Measurements from ENCODE around the gene CNOT2. TPM values are rescaled to one million over a fixed set of nuclear protein-coding genes. Genes with fewer than 3 reads are reported as not detected.

Gene CNOT2
- total RNA-seq = 10 to 100 TPM; 54.5 to 55.5 TPM

GRCh38 chr12:70242695-70243509, at the start of gene CNOT2:
TSS of gene CNOT2 (plus strand) at chr12:70243433. CDS start at chr12:70278227, 34,794 bp downstream.
- DNase-seq (ENCODE audit: low spot score) = peak; percentile 86
- Histone ChIP-seq H3K27me3 (no peaks in the 10 kb centered on the region), H3K4me1 (peaks cover 0 to 41% of the 10 kb centered on the region in 2 donors), H3K4me3 (peak within 1 kb of the TSS; percentile 91 to 93), H3K9me3 (no peaks in the 10 kb centered on the region), H3K27ac (peak within 1 kb of the TSS; percentile 94 to 98), H3K36me3 (peaks cover 21% of the 10 kb centered on the region)
- TF ChIP-seq, protein P1, sequence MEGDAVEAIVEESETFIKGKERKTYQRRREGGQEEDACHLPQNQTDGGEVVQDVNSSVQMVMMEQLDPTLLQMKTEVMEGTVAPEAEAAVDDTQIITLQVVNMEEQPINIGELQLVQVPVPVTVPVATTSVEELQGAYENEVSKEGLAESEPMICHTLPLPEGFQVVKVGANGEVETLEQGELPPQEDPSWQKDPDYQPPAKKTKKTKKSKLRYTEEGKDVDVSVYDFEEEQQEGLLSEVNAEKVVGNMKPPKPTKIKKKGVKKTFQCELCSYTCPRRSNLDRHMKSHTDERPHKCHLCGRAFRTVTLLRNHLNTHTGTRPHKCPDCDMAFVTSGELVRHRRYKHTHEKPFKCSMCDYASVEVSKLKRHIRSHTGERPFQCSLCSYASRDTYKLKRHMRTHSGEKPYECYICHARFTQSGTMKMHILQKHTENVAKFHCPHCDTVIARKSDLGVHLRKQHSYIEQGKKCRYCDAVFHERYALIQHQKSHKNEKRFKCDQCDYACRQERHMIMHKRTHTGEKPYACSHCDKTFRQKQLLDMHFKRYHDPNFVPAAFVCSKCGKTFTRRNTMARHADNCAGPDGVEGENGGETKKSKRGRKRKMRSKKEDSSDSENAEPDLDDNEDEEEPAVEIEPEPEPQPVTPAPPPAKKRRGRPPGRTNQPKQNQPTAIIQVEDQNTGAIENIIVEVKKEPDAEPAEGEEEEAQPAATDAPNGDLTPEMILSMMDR (IDR thresholded peaks at IDR 0.05) = peak in 1 of 2 donors; percentile 9

GRCh38 chr12:70194076-70194475, 49.2 kb upstream of the CNOT2 start:
- Histone ChIP-seq H3K9me3 (no peaks in the 10 kb centered on the region), H3K27ac (no peak overlapping the region), H3K36me3 (no peaks in the 10 kb centered on the region), H3K27me3 (no peaks in the 10 kb centered on the region), H3K4me3 (no peak overlapping the region), H3K4me1 (no peaks in the 10 kb centered on the region)
- TF ChIP-seq, protein P1 (IDR thresholded peaks at IDR 0.05) = no peak
- DNase-seq (ENCODE audit: low spot score) = no peak

GRCh38 chr12:70196811-70197281, 46.4 kb upstream of the CNOT2 start:
- TF ChIP-seq, protein P1 (IDR thresholded peaks at IDR 0.05) = no peak
- DNase-seq (ENCODE audit: low spot score) = no peak
- H3K9me3 ChIP-seq = no peaks in the 10 kb centered on the region
- H3K4me3 ChIP-seq = no peak overlapping the region
- no peaks in the 10 kb centered on the region for H3K4me1 ChIP-seq
- no peak overlapping the region for H3K27ac ChIP-seq
- no peaks in the 10 kb centered on the region for H3K36me3 ChIP-seq
- H3K27me3 ChIP-seq = no peaks in the 10 kb centered on the region

- no peak overlapping the region for H3K27ac ChIP-seq
- DNase-seq (ENCODE audit: low spot score) = no peak
- TF ChIP-seq, protein P1 (IDR thresholded peaks at IDR 0.05) = no peak
These were observed 45.9 kb upstream of the CNOT2 start for GRCh38 chr12:70197345-70197744.

DNA sequence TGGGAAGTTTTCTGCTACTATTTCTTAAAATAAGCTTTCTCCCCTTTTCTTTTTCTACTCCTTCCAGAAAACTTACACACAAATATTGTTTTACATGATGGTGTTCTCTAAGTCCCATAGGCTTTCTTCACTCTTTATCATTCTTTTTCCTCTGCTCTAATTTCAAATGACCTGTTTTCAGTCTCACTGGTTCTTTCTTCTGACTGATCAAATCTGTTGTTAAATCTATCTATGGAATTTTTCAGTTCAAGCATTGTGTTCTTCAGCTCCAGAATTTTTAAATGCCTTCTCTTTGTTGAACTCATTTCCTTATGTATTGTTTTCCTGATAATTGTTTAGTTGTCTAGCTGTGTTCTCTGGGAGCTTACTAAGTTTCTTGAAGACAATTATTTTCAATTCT, 29.5 kb upstream of the CNOT2 start:
- Histone ChIP-seq H3K36me3 (no peaks in the 10 kb centered on the region), H3K4me1 (no peaks in the 10 kb centered on the region), H3K9me3 (peaks cover 0 to 40% of the 10 kb centered on the region in 2 donors), H3K27ac (no peak overlapping the region), H3K4me3 (no peak overlapping the region), H3K27me3 (no peaks in the 10 kb centered on the region)
- TF ChIP-seq, protein P1 (IDR thresholded peaks at IDR 0.05) = no peak
- DNase-seq (ENCODE audit: low spot score) = no peak

More at GRCh38 chr12:70197345-70197744, 45.9 kb upstream of the CNOT2 start:
- Histone ChIP-seq H3K4me3 (no peak overlapping the region), H3K27me3 (no peaks in the 10 kb centered on the region), H3K9me3 (no peaks in the 10 kb centered on the region), H3K4me1 (no peaks in the 10 kb centered on the region), H3K36me3 (no peaks in the 10 kb centered on the region)

Measured in right atrium auricular region (tissue), 2 donors.